HG03103 (cell line): ENCODE data around the gene SEC14L1.

Source experiments
- ATAC-seq: cut with Tn5 transposase; IDR thresholded peaks from one replicate; pipeline ENCODE4 v1.9.1; 2021; ENCODE audit warnings: low read depth; ENCODE audit not compliant: unreplicated experiment

Gene SEC14L1

DNA sequence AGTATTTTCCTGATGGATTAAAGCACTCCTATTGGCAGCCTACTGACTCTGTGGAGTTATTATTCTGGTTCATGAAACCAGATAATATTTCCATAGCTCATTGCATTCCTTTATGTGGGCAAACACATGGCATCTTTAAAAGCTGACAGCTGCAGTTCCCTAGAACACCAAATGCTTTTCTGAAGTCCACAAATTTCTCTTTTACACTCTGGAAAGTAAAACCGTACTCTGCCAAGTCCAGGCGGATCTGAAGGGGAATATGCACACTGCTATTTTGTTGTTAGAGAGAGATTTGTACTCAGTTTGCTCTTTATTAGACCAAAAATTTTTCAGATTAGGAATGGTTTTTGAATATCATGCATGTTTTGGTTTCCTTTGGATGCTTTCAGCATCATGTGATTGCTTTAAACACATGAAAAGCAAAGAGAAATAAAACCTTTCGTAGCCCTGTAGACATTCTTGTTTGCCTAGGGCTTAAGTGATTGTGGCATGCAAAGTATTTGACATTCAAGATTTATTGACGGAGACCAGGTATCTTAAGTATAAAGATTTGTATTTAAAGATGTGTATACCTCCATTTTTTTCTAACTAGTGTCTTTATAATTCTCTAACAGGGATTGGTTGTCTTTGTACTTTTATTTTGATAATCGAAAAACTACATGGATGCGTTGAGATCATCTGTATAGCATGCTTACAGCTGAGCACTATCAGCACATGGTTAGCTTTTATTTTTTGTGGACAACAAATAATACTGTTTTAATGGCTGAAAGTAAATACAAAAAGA is 19.5 kb downstream of the SEC14L1 start:
- no peak for ATAC-seq

DNA sequence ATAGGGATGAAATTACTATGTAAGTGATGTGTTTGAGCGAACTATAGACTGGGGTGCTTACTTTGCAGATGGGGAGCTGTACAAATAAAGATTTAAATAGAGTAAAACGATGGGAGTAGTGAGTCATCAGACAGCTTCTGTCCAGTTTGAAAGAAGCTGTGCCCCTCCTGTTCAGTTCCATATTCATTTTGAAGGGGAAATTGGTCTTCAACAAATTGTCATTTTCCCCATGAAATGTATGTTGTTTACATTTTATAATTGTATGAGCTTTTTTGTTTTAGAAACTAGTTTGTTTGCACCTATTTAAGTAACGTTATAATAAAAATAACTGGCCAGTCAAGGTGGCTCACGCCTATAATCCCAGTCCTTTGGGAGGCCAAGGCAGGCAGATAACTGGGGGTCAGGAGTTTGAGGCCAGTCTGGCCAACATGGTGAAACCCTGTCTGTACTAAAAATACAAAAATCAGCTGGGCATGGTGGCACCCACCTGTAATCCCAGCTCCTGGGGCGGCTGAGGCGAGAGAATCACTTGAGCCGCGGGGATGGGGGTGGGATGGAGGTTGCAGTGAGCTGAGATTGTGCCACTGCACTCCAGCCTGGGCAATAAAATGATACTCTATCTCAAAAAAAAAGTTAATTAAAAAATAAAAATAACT is 20.2 kb downstream of the SEC14L1 start:
- no peak for ATAC-seq

DNA sequence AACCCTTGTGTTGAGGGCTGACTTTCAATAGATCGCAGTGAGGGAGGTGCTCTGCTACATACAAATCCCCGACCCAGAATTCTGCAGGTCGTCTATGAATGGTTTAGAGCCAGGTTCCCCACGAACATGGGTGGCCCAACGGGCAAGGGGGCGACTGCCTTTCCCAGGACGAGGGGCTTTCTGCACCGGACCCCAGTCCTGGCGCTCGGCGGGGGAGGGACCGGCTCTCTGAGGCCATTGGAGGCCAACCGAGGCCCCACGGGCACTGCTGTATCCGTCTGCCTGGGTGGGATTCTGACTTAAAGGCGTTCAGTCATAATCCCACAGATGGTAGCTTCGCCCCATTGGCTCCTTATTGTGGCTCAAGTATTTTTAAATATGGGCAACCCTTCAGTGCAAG is 21.2 kb downstream of the SEC14L1 start:
- no peak for ATAC-seq

DNA sequence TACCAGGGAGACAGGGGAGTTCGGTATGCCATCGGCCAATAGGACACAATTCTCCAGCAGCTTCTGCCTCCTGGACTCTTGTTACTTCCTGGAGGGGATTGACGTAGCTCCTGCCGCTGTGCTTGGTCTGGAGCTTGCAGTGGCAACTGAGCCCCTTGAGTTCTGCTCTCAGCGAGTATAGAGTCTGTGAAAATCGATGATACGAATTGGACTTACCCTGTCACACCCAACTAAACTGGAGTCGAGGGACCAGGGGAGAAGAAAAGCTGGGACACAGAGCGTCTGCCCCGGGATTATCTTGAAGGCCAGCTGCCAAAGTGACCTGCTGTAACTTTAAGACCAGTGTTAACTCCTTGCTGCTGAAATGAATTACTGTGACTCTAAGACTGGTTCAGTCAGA is 22.2 kb downstream of the SEC14L1 start:
- ATAC-seq: no peak

DNA sequence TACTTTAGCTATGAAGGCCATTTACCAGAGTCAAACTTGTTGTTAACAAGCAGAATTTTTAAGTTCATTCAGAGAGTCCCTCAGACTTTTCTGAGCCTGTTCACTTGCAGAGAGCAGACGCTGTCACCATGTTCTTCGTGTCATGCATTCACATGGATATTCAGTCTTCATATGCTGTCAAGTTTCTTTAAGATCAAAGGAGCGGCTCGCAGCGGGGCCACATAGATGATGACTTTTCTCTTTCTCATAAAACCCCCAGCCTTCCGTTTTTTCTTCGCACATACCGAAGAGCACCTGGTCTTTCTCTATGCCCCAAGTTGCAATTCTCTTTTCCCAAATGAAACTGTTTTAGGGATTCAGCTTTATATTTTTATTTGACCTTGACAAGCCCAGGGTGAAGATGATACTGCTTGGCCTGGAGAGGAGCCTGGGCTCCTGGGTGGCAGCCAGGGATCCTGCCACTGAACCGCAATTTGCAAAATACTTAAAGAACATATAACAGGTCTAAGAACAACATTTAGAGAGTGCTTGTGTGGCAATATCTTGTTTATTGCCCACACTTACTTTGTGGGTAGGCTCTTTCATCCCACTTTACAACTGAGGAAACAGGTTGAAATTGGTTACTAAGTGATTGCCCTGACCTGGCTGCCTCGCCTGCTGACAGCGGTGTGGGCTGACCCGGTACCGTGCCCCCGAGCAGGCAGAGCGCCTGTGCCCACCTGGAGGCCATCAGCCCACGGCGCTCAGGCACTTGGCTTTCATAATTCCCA is 22.9 kb downstream of the SEC14L1 start:
- no peak for ATAC-seq

GRCh38 chr17:77164483-77165091 is 23.8 kb downstream of the SEC14L1 start:
- ATAC-seq: no peak

GRCh38 chr17:77165577-77165976 is 24.8 kb downstream of the SEC14L1 start:
- no peak for ATAC-seq

GRCh38 chr17:77167472-77168306 is 26.9 kb downstream of the SEC14L1 start:
- no peak for ATAC-seq

DNA sequence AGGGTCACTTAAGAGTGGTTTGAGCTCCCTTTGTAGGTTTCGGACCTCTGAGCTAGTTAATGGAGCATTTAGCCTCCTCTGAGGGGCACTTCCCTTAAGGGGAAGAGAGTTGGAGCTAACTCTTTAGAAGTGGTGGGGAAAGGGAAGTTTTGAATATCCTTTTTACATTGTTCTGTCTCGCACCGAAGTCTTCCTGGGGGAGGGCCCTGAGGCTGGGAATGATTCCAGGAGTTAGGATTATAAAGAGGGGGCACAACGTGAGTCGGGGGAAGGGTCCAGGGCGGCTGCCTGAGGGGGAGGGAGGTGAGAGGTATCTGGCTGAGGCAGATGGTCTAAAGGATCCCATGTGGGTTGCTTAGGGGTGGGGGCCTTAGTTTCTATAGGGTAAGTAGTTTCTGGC is 32.3 kb downstream of the SEC14L1 start:
- no peak for ATAC-seq

- ATAC-seq: no peak
Measured at GRCh38 chr17:77174928-77175661, 34.3 kb downstream of the SEC14L1 start.

GRCh38 chr17:77177002-77177741 is 36.4 kb downstream of the SEC14L1 start:
- ATAC-seq: no peak

DNA sequence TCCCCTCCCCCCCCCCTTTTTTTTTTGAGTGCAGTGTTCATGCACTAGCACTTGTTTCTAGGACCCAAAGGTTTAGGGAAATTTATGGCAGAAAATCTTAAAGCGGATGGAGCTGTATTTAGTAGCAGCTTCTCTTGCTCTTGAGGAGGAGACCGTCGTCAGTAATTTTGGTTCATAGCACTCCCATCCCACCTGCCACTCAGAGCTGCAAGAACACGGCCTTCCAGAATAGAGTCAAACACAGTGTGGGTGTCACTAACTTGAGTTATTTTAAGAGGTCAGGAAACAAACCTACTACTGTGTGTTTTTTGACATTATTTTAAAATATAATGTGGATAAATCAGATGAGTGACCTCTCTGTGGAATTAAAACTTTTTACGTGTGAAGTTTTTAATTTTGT is 37.3 kb downstream of the SEC14L1 start:
- ATAC-seq: no peak

DNA sequence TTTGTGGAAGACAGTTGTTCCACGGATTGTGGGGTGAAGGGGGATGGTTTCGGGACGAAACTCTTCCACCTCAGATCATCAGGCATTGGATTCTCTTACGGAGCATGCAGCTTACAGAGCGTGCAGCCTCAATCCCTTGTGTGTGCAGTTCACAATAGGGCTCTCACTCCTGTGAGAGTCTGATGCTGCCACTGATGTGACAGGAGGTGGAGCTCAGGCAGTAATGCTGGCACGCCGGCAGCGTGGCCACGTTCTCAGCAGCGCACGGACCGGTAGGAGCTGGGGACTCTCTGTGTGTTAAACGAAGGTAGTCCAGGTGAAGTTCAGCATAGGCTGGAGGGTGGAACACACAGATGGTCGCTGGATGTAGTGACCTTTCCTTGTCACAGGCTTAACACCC is 37.8 kb downstream of the SEC14L1 start:
- no peak for ATAC-seq

GRCh38 chr17:77180503-77181357 is 40.0 kb downstream of the SEC14L1 start:
- ATAC-seq: no peak

DNA sequence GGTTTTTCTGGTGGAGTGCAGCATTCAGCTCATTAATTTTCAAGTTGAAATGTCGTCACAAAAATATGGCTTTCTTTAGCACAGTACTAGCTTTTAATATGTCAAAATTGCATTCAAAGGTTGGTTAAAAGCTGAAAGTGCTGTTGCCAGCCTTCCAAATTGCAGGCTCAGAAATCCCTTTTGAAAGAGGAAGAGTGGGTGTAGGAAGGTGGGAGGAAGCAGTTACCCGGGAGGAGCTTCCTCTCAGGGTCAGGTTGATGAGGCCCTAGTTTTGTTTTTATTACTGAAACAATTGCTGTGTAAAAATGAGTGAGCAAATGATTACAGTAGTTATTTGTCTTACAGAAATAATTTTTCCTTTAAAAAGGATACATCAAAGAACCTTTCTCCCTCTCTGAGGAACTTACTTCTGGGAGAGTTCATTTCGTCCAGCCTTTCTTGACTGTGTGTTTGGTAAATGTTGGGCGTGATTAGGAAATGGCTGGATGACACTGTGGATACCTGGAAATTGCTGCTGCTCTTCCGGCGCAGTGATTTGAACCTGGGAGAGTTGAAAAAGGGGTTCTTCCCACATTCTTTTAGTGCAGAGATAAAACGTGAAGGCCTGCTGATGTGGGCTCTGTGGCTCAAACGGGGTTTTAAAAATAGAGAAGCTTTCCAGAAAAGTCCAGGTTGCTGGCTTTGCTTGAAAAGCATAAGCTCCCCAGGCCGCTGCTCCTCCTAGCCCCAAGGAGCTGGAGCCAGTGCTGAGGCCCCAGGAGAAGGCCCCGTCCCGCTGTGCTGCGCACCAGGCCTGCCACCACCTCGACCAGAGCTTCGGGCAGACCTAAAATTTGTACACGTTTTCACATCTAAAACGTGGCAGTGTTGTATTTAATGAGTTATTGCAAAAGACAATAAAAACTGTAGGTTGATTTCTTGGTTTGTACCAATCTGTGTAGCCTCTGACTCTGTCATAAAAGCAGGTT is 41.7 kb downstream of the SEC14L1 start:
- no peak for ATAC-seq

- ATAC-seq: no peak
Measured at GRCh38 chr17:77184474-77184873, 43.7 kb downstream of the SEC14L1 start.

GRCh38 chr17:77185137-77185536 is 44.4 kb downstream of the SEC14L1 start:
- no peak for ATAC-seq
